PFSK-1 (cell line): ENCODE data around the gene RSAD1.

ENCODE experiments used
- POLR2AphosphoS5 ChIP-seq: IDR thresholded peaks from 2 replicates; pipeline ENCODE4 v1.6.1; 2012; ENCODE audit warnings: low read depth, mild to moderate bottlenecking, control low read depth, low read length, moderate library complexity
- SIN3A ChIP-seq: IDR thresholded peaks from 2 replicates; pipeline ENCODE4 v1.6.1; 2012; ENCODE audit warnings: mild to moderate bottlenecking, low read length, moderate library complexity, borderline replicate concordance; ENCODE audit not compliant: insufficient read depth
- TAF1 ChIP-seq: IDR thresholded peaks from 2 replicates; pipeline ENCODE4 v1.6.1; 2012; ENCODE audit warnings: low read length, control low read depth, borderline replicate concordance; ENCODE audit not compliant: insufficient read depth
- TF ChIP-seq, protein P1 (sequence below), 2 experiments: IDR thresholded peaks; 2 replicates each; pipeline versions ENCODE4 v1.6.1 to v1.8.0; 2011 to 2012; ENCODE audit warnings: low read depth in 2 of 2, low read length in 2 of 2, control low read depth in 1 of 2, inconsistent platforms in 1 of 2, mild to moderate bottlenecking in 1 of 2, moderate library complexity in 1 of 2; ENCODE audit not compliant: insufficient read depth in 1 of 2

DNA sequence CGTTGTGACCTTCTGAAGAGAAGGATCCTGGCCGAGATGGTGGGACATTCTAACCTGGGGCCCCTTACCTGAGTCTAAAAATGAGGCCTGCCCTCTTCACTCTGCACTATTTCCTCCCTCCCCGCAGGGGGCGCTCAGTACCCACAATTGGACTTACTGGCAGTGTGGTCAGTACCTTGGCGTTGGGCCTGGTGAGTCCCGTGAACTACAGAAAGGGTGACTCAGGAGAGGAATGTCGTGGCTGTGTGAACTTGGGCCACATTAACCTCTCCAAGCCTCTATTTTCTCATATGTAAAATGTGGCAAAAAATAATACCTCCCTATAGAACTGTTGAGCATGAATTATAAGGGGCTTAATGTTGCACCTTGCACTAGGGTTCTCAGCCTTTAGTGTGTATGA lies 3.9 kb downstream of the RSAD1 start:
- TF ChIP-seq SIN3A (no peak), POLR2AphosphoS5 (no peak), TAF1 (no peak)
- TF ChIP-seq, protein P1, sequence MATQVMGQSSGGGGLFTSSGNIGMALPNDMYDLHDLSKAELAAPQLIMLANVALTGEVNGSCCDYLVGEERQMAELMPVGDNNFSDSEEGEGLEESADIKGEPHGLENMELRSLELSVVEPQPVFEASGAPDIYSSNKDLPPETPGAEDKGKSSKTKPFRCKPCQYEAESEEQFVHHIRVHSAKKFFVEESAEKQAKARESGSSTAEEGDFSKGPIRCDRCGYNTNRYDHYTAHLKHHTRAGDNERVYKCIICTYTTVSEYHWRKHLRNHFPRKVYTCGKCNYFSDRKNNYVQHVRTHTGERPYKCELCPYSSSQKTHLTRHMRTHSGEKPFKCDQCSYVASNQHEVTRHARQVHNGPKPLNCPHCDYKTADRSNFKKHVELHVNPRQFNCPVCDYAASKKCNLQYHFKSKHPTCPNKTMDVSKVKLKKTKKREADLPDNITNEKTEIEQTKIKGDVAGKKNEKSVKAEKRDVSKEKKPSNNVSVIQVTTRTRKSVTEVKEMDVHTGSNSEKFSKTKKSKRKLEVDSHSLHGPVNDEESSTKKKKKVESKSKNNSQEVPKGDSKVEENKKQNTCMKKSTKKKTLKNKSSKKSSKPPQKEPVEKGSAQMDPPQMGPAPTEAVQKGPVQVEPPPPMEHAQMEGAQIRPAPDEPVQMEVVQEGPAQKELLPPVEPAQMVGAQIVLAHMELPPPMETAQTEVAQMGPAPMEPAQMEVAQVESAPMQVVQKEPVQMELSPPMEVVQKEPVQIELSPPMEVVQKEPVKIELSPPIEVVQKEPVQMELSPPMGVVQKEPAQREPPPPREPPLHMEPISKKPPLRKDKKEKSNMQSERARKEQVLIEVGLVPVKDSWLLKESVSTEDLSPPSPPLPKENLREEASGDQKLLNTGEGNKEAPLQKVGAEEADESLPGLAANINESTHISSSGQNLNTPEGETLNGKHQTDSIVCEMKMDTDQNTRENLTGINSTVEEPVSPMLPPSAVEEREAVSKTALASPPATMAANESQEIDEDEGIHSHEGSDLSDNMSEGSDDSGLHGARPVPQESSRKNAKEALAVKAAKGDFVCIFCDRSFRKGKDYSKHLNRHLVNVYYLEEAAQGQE (IDR thresholded peaks at IDR 0.05; ENCODE audit: insufficient read depth in 1 of 2, low read depth in 2 of 2, low read length in 2 of 2) = no peak
